Activated gamma-delta T cell (primary cell): ENCODE results near the gene NLRP8.
"Not testable (repeated sequence)": the region's sequence is repeated elsewhere in the genome, so short reads cannot be mapped to it uniquely, and the experiment has no call there.

Experiments
- DNase-seq: peaks from one replicate; lab custom pipeline; 2025; lab: John Stamatoyannopoulos, UW
- total RNA-seq, 2 donors: gene quantifications; one replicate each; lab custom pipeline; 2026; lab: John Stamatoyannopoulos, UW

The NLRP8 gene
- total RNA-seq = 0 reads per million in 2 donors

- DNase-seq = no peak
Observed at GRCh38 chr19:55947532-55947931, at the start of gene NLRP8. TSS of gene NLRP8 (plus strand) at chr19:55947832.

- DNase-seq = no peak
Observed at GRCh38 chr19:55898911-55899310, 48.7 kb upstream of the NLRP8 start.

GRCh38 chr19:55901369-55902079, 46.1 kb upstream of the NLRP8 start:
- DNase-seq = no peak

GRCh38 chr19:55902080-55902751, 45.4 kb upstream of the NLRP8 start:
- no peak for DNase-seq

GRCh38 chr19:55907286-55907685, 40.3 kb upstream of the NLRP8 start:
- no peak for DNase-seq

GRCh38 chr19:55907746-55908145, 39.9 kb upstream of the NLRP8 start:
- DNase-seq = no peak

- no peak for DNase-seq
Observed at GRCh38 chr19:55909801-55910200, 37.8 kb upstream of the NLRP8 start.

GRCh38 chr19:55912916-55913315, 34.7 kb upstream of the NLRP8 start:
- no peak for DNase-seq

- DNase-seq = no peak
Observed at GRCh38 chr19:55913643-55914268, 33.9 kb upstream of the NLRP8 start.

- no peak for DNase-seq
Observed at GRCh38 chr19:55923556-55923955, 24.1 kb upstream of the NLRP8 start.

GRCh38 chr19:55927991-55928390, 19.6 kb upstream of the NLRP8 start:
- no peak for DNase-seq

- DNase-seq = not testable (repeated sequence)
Observed at GRCh38 chr19:55929258-55929657, 18.4 kb upstream of the NLRP8 start.

GRCh38 chr19:55930996-55931515, 16.6 kb upstream of the NLRP8 start:
- DNase-seq = no peak

- no peak for DNase-seq
Observed at GRCh38 chr19:55931936-55932386, 15.7 kb upstream of the NLRP8 start, which contains the start of gene NLRP13. TSS of gene NLRP13 (minus strand) at chr19:55932336. CDS start at chr19:55932311, 25 bp downstream.

GRCh38 chr19:55935206-55935605, 12.4 kb upstream of the NLRP8 start:
- no peak for DNase-seq

- no peak for DNase-seq
Observed at GRCh38 chr19:55939206-55939605, 8.4 kb upstream of the NLRP8 start.

GRCh38 chr19:55940306-55940705, 7.3 kb upstream of the NLRP8 start:
- no peak for DNase-seq

GRCh38 chr19:55950566-55950965, 2.9 kb downstream of the NLRP8 start:
- not testable (repeated sequence) for DNase-seq

- DNase-seq = no peak
Observed at GRCh38 chr19:55956431-55956830, 8.8 kb downstream of the NLRP8 start.

- DNase-seq = no peak
Observed at GRCh38 chr19:55958356-55958755, 10.7 kb downstream of the NLRP8 start.

GRCh38 chr19:55959996-55960675, 12.5 kb downstream of the NLRP8 start:
- no peak for DNase-seq

GRCh38 chr19:55962186-55962585, 14.6 kb downstream of the NLRP8 start:
- no peak for DNase-seq
